ENCODE results near the gene PRLHR.

PRLHR gene

DNA sequence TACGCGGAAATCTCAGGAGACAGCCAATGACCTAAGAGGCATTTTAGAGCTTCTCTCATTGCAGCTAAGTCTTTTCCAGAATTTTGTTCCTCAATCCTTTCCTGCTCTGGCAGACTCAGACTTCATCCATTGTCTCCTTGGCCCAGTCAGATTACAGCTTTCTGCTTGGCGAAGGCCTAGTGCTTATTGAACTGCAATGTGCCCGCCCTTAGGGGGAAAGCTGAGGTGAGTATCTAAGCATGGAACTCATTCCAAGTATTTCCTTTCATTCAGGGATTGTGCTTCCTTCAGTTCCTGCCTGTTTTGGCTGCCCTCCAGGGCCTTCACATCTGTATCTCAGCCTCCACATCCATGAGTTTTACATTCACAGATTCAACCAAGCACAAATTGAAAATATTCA, 37.5 kb downstream of the PRLHR start:
- DNase-seq, result no peak

DNA sequence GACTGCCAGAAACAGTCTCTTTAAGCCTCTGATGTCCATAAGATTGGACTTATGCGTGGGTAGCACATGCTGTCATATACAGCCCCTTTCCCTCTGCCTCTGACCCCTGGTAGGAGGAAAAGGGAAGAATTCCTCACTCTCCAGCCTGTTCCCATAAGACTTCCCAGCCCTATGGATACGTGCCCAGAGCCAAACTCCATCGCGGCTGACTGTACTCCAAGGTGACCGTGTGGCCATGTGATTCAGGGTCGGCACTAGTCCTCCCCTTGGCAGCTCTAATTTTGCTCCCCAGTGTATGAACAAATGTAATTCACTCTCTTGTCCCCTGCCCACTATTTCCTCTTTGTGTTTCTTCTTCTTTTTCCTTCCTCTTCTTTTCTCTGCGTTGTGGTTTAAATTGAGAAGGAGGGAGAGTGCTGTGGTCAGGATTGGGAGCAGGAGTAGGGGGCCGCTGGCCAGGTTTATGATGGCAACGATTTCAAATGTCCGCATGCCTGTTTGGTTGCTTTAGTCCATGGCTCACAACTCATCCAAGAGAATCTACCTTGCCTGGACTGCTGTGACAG, 43.8 kb downstream of the PRLHR start:
- DNase-seq, result no peak

DNA sequence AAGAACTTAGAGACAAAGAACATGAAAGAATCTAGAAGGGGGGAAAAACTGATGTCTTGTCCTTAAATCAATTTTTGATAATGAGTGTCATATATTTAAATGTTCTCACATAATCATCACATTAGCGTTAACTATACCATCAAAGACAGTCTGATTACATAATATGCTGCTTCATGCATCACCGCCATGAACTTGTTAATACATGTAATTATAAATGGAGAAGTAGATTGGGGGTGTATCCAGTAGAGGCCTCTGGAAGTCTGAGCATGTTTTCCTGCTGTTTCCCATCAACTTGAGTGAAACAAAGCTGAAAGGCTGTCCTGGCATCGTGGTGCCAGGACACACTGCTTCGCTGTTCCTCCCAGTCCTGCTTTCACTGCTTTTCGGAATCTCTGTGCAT, 48.2 kb downstream of the PRLHR start:
- DNase-seq, result no peak

DNA sequence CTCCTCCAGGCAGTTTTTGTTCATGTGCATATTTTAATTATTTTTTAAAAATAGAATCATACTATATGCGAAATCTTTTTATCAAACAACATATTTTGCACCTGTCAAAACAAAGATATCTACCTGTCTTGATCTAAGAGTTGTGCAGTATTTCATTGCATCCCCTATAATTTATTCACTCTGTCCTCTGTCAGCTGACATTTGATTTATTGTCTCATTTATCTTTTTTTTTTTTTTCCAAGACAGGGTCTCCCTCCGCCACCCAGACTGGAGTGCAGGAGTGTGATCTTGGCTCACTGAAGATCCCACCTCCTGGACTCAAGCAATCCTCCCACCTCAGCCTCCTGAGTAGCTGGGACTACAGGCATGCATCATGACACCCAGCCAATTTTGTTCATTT, 49.0 kb downstream of the PRLHR start:
- no peak for DNase-seq

DNA sequence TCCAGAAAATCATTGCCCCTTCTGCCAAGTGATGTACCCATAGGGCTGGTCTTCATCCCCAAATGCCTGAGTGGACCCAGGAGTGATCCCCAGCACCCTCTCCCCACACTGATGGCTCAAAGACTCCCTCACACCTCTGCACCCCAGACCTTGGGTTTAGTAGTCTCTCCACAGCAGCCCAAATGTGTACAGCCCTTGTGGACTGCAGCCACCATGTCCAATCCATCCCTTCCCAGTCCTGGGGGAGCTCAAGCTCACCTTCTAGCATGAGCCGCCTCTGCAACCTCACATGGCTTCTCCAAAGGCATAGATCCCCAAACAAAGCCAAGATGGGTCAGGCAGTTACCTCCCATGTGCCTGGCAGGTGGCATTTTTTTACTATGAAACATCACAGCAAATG, 50.1 kb downstream of the PRLHR start:
- DNase-seq, result no peak

DNA sequence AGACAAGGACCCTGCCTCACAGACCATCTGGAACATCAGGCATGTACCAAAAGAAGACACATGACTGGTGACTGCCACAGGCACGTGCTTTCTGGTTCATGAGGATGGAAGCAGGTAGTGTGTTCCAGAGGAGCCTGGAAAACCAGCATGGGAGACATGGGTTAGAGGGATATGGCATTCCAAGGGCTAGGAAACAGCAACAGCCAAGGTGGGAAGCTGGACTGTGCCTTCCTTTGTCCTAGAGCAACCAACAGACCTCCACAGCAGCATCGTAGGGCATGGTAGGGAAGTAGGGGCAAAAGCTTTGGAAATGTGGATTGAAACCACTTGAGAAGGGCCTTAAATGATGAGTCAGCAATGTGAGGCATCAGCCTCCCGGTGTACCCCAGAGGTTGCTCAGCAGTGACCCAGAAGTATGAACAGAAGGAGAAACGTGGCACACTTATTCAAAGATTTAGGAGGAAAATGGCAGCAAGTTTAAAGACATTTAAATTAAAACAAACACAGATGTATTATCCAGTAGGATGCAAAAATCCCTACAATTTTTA, 51.0 kb downstream of the PRLHR start:
- no peak for DNase-seq

DNA sequence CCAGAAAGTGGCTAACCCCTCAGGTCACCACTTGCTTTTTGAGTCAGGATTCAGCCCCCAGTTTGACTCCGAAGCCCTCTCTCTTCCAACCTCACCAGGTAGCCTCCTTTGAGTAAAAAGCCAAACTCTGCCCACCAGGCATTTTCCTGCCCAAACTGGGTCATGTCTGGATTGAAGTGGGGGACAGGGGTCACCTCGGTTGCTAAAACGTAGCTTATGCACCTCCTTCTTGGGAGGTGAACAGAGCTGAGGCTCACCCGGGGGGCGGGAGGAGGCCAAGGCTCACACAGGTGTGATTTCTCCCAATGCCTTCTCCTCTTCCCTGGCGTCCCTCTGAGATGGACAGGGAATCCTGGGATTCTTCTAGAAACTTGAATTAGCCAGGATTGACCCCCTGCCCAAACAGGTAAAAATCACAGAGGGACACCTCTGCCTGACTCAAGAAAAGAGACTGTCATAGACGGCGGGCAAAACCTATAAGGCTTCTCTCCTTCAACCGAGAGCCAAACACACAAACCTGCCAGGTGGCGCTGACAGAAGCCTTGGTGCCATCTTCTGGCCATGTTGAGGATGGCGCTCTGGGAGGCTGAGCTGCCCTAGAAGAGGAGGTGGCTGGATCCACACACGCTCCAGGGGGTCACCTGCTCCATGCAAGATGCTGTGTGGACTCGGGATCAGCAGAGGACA, 51.6 kb downstream of the PRLHR start:
- peak; percentile 13 for DNase-seq

DNA sequence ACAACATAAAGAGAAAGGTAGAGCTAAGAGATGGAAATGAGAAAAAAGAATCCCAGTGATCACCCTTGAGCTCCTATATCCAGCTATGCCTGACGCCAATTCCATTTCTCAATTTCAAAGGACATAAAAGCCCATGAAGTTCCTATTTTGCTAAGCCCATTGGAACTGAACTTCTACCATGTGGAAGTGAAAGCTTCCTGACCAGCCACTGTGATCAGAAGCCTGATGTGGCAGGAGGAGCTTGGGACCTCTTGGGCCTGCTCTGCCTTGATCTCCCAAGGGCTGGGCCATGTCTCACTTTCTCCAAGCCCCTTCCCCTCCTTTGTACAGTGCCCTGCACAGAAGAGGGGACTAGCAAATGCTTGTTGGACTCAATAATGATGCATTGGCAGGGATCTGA, 52.7 kb downstream of the PRLHR start:
- DNase-seq, result no peak

DNA sequence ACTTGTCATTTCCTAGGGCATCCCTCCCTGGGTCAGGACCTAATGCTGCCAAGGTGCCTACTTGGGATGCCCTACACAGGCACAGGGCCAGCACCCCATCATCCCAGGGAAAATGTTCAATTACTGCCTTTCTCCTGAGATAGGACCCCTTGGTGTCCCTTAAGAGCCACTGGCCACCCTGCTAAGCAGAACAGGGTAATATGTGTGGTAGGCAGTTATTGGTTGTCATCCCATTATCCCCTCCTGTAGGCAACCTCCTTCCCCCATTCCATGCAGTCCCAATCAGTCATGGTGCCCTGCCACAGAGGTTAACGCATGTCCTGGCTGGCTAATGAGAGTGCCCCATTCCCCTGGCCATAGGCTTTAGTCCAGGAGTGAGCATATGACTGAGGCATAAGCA, 53.2 kb downstream of the PRLHR start:
- DNase-seq, result no peak

DNA sequence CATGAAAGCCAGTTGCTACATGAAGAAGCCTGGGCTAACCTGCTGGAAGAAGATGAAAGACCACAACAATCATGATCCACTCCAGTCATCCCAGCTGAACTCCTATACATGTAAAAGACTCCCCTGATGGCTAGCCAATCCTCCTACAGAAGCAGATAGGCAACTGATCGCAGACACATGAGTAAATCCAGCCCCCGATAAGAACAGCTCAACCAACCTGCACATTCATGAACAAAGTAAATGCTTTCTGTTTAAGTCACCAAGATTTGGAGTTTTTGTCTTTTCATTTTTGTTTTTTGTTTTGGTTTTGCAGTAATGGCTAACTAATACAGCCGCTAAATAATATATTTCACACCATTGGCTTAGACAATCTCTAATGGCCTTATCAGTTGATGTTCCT, 53.7 kb downstream of the PRLHR start:
- no peak for DNase-seq

Measured in NCI-H526 treated with DMSO at 0.1 percent for 48 hours (cell line).